GM12892 (cell line): Measurements from ENCODE around the gene ABCC2.
"Not testable (repeated sequence)": the region's sequence is repeated elsewhere in the genome, so short reads cannot be mapped to it uniquely, and the experiment has no call there.

ENCODE experiments used
- DNase-seq: peaks from one replicate; pipeline ENCODE4 v3.0.0; 2011; ENCODE audit not compliant: insufficient read length
- FAIRE-seq: peaks from 2 replicates; lab custom pipeline; 2011; peaks lifted over from hg19 to GRCh38; lab: Jason Lieb, UNC
- POLR2A ChIP-seq: IDR thresholded peaks from 2 replicates; pipeline ENCODE4 v1.6.1; 2011; ENCODE audit warnings: low read depth, low read length, control low read depth
- POLR2AphosphoS5 ChIP-seq: IDR thresholded peaks from 2 replicates; pipeline ENCODE4 v1.6.1; 2011; ENCODE audit warnings: low read depth, low read length, control low read depth
- TAF1 ChIP-seq: IDR thresholded peaks from 2 replicates; pipeline ENCODE4 v1.6.1; 2011; ENCODE audit warnings: low read depth, mild to moderate bottlenecking, control low read depth, low read length, borderline replicate concordance

The ABCC2 gene

DNA sequence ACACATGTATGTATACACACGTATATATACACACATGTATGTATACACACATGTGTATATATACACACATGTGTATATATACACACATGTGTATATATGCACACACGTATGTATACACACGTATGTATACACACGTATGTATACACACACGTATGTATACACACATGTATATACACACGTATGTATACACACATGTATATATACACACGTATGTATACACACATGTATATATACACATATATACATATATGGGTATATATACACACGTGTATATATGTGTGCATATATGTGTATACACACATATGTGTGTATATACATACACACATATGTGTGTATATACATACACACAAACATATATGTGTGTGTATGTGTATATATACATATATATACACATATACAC, 31.7 kb downstream of the ABCC2 start:
- FAIRE-seq (no peak), DNase-seq (no peak)
- TF ChIP-seq TAF1 (no peak), POLR2AphosphoS5 (no peak), POLR2A (no peak)

DNA sequence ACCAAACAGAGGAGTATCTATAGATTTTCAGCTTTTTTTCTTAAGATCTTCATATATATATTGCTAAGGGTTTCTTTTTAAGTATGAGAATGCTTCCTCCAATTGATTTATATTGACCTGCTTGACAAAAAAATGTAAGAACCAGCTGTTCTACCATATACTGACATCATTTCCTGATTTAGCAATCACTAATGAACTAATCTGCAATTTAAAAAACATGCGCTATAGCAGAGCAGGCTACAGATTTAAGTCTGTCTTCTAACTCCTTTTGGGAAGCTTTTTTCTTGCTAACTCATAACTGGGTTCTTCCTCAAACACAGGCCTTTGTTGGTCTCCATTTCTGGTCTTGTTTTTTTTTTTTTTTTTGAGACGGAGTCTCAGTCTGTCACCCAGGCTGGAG, 33.2 kb downstream of the ABCC2 start:
- DNase-seq = no peak
- TF ChIP-seq POLR2AphosphoS5 = no peak
- no peak for TF ChIP-seq TAF1
- no peak for TF ChIP-seq POLR2A
- no peak for FAIRE-seq

DNA sequence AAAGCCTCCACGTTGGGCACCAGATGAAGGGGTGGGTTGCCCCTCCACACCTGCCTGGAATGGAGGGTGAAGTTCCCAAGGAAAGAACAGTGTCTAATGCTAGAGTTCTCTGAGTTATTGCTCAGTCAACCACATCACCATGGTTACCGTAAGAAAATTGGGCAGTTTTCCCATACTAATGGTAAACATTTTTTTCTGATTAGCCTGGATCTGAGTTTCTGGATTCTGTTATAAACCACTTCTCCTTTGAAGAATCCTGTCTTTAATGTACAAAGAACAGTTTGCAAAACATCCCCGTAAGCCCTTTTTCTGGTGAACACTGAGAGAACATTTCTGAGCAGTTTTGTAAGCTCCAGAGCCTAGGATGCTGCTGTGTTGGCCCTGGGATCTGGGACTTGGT, 45.5 kb downstream of the ABCC2 start:
- DNase-seq = no peak
- no peak for TF ChIP-seq POLR2AphosphoS5
- TF ChIP-seq POLR2A = no peak
- no peak for TF ChIP-seq TAF1
- no peak for FAIRE-seq

DNA sequence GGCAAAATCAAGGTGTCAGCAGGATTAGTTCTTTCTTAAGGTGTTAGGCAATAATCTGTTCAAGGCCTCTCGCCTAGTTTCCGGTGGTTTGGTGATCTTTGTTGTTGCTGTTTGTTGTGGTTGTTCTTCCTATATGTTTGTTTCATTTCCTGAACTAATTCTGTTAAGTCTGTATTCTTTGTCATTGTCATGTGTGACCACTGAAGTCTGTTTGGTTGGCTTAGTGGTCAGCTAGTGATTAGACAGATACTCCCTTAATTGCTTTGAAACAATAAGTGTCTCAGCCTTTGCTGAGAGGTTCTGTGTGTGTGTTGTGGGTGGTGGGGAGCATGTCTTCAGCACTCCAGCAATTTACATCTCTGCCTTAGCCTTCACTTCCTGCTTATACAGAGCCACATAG, 46.0 kb downstream of the ABCC2 start:
- no peak for FAIRE-seq
- DNase-seq = no peak
- TF ChIP-seq POLR2A (no peak), TAF1 (no peak), POLR2AphosphoS5 (no peak)

DNA sequence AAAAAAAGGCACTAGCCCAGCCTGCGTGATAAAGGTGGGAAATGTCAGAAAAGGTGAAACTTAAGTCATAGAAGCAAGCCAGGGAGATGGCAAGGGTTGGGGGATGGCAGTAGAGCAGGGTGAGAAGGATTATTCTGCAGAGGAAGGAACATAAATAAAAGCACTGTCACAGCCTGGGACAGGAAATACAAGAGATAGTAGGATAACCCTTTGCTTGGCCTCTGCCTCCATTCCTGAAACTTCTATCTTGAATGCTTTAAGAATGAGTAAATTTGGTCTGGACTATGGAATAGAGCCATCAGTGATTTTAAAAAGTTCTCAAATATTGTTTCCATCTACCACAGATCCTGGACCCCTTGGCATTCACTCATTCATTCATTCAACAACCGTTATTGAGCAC, 50.0 kb downstream of the ABCC2 start:
- TF ChIP-seq TAF1 (no peak), POLR2A (no peak), POLR2AphosphoS5 (no peak)
- FAIRE-seq = no peak
- DNase-seq = no peak

DNA sequence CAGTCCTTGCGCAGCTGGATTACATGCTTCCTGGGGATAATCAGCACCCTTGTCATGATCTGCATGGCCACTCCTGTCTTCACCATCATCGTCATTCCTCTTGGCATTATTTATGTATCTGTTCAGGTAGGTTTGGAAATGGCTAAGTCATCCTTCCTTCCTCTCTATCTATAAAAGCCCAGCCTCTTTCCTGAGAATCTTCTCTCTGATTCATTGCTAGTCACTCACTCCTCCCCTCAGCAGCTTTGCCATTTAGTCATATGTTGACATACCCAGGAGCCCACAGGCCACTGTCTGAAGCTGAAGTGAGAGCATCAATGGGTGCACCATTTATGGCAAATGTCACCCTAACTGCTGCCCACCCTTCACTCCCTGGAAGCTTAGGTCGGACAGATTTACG, 52.0 kb downstream of the ABCC2 start:
- FAIRE-seq (no peak), DNase-seq (no peak)
- TF ChIP-seq POLR2A = no peak
- no peak for TF ChIP-seq POLR2AphosphoS5
- TF ChIP-seq TAF1 = no peak

DNA sequence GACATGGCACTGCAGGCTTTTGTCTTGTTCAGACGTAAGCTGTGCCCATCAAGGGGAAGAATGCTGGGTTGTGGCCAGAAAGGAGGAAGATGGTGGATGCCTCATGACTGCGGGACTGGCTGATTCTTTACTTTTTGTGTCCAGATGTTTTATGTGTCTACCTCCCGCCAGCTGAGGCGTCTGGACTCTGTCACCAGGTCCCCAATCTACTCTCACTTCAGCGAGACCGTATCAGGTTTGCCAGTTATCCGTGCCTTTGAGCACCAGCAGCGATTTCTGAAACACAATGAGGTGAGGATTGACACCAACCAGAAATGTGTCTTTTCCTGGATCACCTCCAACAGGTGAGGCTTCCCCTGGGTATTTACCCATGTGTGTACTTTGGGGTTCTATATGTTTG, 53.5 kb downstream of the ABCC2 start:
- no peak for FAIRE-seq
- TF ChIP-seq POLR2AphosphoS5 (no peak), POLR2A (no peak), TAF1 (no peak)
- DNase-seq = no peak

DNA sequence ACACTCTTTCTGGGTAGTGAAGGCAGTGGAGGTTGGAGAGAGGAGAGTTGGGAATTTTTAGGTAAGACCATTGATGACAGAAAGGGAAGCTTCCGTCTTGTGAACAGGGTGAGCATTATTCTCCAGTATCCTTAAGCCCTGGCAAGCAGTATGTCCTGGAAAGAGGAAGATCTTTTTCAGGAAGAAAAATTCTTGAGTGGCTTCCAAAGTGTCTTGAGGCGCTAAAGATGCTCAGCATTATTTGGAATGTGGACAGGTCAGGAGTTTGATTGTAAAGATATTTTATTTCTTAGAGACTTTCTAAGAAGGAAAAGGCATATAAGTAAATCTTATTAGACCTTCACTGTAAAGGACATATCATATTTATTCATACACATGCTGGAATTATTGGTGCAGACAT, 54.3 kb downstream of the ABCC2 start:
- no peak for TF ChIP-seq TAF1
- DNase-seq (no peak), FAIRE-seq (no peak)

DNA sequence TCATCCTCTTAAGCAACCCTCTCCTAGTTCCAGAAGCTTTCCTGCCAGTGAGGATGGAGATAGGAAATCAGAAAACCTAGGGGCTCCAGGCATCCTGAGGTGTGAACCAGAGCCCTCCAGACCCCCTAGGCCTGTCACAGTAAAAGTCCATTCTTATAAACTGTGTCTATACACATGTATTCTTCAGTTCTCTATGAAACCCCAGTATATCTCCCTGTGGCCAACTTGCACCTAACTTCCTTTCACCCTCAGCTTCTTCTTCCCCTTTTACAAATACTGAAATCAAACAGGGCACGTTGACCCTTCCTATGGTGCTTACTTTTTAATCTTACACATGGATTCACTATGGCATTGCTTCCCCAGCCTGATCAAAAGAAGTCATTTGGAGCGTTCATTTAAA, 58.4 kb downstream of the ABCC2 start:
- not testable (repeated sequence) for FAIRE-seq, DNase-seq

DNA sequence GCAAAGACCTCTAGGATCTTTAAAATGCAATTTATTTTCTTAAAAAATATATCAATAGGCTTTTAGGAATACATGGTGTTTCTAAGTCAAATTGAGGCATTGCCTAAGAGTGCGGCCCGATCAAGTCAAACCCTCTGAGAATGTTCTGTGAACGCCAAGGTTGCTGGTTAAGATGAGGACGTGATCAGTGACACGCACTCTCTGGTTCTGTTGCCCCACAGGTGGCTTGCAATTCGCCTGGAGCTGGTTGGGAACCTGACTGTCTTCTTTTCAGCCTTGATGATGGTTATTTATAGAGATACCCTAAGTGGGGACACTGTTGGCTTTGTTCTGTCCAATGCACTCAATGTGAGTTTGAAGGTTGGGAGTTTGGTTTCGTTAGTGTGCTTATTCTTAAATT, 59.3 kb downstream of the ABCC2 start:
- DNase-seq (no peak), FAIRE-seq (no peak)
- TF ChIP-seq TAF1 (no peak), POLR2A (no peak), POLR2AphosphoS5 (no peak)

DNA sequence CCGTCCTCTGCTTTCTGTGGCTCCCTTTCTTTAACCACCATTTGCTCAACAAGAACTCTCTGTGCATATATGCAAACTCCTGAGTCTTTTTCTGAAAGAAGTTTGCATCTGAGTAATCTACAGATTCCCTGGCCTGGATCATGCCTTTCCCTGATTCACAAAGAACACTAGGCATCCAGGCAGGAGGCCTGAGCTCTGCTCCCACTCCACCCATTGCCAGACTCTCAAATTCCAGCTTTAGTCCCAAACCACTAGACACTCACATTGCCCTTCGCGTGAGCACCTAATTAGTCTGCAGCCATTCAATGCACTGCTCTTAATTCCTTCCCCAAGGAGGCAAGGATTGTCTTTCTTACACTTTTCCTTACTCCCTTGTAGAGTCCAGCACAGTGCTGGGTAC, 60.9 kb downstream of the ABCC2 start:
- FAIRE-seq (no peak), DNase-seq (no peak)
- TF ChIP-seq POLR2A (no peak), POLR2AphosphoS5 (no peak), TAF1 (no peak)

DNA sequence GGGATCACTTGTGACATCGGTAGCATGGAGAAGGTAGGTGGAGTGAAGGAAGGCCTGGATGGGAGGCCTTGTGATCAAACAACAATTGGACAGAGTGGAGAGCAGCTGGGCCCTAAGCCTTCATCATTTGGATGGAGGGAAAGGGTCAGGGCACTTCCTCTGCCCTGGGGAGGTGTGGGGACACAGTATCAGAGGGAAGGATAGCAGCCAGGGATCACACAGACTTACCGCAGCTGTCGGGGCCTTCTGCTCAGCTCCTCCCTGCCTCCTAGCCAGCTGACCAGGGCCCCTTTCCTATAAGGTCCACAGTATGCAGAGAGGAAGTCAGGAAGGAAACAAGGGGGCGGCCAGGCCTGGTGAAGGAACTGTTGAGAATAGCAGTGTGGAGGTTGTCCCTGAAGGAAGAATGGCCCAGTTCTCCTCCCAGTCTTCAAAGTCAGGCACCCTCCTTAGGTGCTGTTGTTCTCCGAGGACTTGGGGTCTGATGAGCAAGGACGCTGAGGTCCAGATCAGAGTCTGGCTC, 62.1 kb downstream of the ABCC2 start:
- no peak for FAIRE-seq
- no peak for TF ChIP-seq POLR2A
- no peak for TF ChIP-seq TAF1
- no peak for TF ChIP-seq POLR2AphosphoS5
- DNase-seq = no peak

DNA sequence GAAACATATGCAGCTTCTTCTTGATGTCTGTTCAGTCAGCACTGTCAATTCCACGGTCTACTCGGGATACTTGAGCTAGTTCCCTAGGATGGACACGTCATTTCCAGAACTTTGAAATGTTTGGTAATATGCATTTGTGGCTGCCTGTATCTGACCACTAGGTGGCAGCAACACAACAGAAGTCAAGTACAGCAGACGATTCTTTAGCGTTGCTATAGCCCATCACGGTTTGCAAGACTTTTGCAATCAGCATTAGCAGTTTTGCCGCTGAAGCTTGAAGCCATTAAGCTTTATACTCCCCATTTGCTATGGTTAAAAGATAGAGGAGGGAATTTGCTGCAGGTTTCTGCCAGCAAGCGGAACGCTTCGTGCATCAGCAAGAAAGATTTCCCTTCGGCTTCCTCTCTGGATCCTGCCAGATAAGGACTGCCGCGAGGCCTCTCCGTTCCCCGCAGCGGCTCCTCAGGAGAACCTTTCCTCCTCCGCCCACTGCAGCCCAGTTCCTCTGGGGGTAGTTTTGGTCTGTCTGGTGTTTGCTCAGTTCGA, 63.5 kb downstream of the ABCC2 start:
- no peak for TF ChIP-seq POLR2AphosphoS5
- no peak for TF ChIP-seq POLR2A
- no peak for TF ChIP-seq TAF1
- FAIRE-seq = peak; percentile 96
- DNase-seq = peak; percentile 29
